ENCODE results near the gene CABLES2.

DNA sequence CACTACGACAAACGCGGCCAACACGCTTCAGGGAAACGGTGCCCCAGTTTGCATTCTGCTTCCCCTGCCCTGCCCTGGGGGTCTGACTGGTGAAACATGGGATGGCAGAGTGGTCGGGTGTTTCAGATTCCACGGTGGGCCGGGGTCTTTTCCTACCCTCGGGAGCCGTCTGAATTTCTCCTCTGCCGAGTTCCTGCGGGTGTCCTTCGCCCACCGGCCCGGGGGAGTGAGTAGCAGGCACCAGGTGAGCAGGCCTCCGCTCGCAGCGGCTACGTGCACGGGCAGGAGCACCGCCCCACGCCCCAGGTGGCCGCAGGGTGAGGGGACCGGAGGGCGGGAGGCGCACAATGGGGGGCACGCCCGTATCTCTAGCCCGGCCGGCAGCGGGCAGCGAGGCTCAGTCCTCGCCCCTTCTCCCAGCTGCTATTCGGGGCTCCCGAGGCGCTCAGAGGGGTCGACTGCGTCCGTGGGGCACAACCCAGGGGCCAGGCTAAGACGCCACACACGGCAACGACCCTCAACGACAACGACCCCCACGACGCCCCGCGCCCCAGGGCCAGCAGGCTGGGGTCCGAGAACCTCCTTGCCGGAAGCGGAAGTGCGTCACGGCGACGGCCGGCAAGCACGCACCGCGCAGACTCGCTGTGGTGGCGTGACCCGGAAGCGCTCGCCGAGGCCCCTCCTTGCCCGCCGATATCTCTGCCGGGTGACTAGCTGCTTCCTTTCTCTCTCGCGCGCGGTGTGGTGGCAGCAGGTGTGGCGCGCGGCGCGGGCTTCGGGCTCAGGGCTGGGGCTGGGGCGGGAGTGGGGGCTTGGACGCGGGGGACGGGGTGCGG lies 20.5 kb downstream of the CABLES2 start, which contains the start of gene RPS21:
- TF ChIP-seq, protein P1, sequence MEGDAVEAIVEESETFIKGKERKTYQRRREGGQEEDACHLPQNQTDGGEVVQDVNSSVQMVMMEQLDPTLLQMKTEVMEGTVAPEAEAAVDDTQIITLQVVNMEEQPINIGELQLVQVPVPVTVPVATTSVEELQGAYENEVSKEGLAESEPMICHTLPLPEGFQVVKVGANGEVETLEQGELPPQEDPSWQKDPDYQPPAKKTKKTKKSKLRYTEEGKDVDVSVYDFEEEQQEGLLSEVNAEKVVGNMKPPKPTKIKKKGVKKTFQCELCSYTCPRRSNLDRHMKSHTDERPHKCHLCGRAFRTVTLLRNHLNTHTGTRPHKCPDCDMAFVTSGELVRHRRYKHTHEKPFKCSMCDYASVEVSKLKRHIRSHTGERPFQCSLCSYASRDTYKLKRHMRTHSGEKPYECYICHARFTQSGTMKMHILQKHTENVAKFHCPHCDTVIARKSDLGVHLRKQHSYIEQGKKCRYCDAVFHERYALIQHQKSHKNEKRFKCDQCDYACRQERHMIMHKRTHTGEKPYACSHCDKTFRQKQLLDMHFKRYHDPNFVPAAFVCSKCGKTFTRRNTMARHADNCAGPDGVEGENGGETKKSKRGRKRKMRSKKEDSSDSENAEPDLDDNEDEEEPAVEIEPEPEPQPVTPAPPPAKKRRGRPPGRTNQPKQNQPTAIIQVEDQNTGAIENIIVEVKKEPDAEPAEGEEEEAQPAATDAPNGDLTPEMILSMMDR (IDR thresholded peaks at IDR 0.05), result peak in 1 of 3 experiments; percentile 11
- peak; percentile 23 for TF ChIP-seq POLR2A (IDR thresholded peaks at IDR 0.05)

Measured in testis (tissue), 2 donors.